K562 (cell line): Measurements from ENCODE around the gene UBE2V1. TPM values are rescaled to one million over a fixed set of nuclear protein-coding genes. Genes with fewer than 3 reads are reported as not detected.

ENCODE experiments used
- ATAC-seq: fragments of 200-7000 bp; cut with Tn5 transposase; 3 replicates; pipeline ENCODE4 v1.9.1; 2020; ENCODE audit warnings: moderate library complexity
- BruUV-seq: library from RNA; stranded (reverse); fragments of 400-500 nt; replicated peaks from 2 replicates; lab custom pipeline; 2021; lab: Mats Ljungman, UMichigan
- CTCF ChIA-PET: fragments of 300-600 bp; formaldehyde crosslinking; extraction: SDS; loops from one replicate; lab custom pipeline; 2021; ENCODE audit warnings: low intra/inter-chr PET ratio; lab: Yijun Ruan, JAX
- POLR2A ChIA-PET: fragments of 300-600, 350-650 bp; sonication (Branson Sonifier 250); formaldehyde crosslinking; extraction: SDS; loops from one replicate; lab custom pipeline; 2021; ENCODE audit warnings: antibody characterized with exemption, inconsistent platforms; lab: Yijun Ruan, JAX
- DNase-seq, 4 experiments: peaks; one replicate each; pipeline versions ENCODE4 v3.0.0 to v3.0.0-alpha.2; 2011 to 2018; ENCODE audit warnings: low spot score in 3 of 4, mixed read lengths in 3 of 4; ENCODE audit errors: extremely low read depth in 1 of 4
- FAIRE-seq: peaks from 2 replicates; lab custom pipeline; 2011; peaks lifted over from hg19 to GRCh38; lab: Jason Lieb, UNC
- H2AFZ ChIP-seq: 2 replicates; pipeline ENCODE4 v1.6.0; 2011; ENCODE audit warnings: low read depth, low read length, control low read depth, inconsistent platforms
- H3K27ac ChIP-seq: fragments of 200-600 bp; 3 replicates; pipeline ENCODE4 v1.8.0; 2011; ENCODE audit warnings: low read depth, mild to moderate bottlenecking, control low read depth, inconsistent platforms, low read length, moderate library complexity, mixed read lengths; ENCODE audit errors: extremely low read depth
- H3K27me3 ChIP-seq, 2 experiments: fragments of 300-600 bp in 1 of 2; 2 replicates in 1 of 2; 3 replicates in 1 of 2; pipeline versions ENCODE4 v1.6.0 to v1.8.0; 2011; ENCODE audit warnings: inconsistent platforms in 2 of 2, low read length in 2 of 2, mild to moderate bottlenecking in 1 of 2, mixed read lengths in 1 of 2, moderate library complexity in 1 of 2; ENCODE audit not compliant: control insufficient read depth in 2 of 2, insufficient read depth in 2 of 2
- H3K36me3 ChIP-seq: fragments of 300-600 bp; 3 replicates; pipeline ENCODE4 v1.8.0; 2011; ENCODE audit warnings: mild to moderate bottlenecking, low read length, inconsistent platforms; ENCODE audit not compliant: control insufficient read depth, insufficient read depth
- H3K4me1 ChIP-seq, 2 experiments: fragments of 200-600 bp in 1 of 2; replicated peaks in 1 of 2; 2 replicates in 1 of 2; 3 replicates in 1 of 2; pipeline versions ENCODE4 v1.5.1 to v1.8.0; 2011; ENCODE audit warnings: inconsistent platforms in 2 of 2, low read length in 2 of 2, mild to moderate bottlenecking in 1 of 2, mixed read lengths in 1 of 2, moderate library complexity in 1 of 2; ENCODE audit not compliant: control insufficient read depth in 2 of 2, insufficient read depth in 2 of 2
- H3K4me2 ChIP-seq: 2 replicates; pipeline ENCODE4 v1.6.1; 2011; ENCODE audit warnings: low read length, control low read depth, inconsistent platforms, mixed read lengths; ENCODE audit not compliant: insufficient read depth
- H3K4me3 ChIP-seq: fragments of 200-600 bp; sonication (generic), shearing (Covaris generic); 2 replicates; pipeline ENCODE4 v1.5.1; 2016; ENCODE audit warnings: control low read depth, inconsistent platforms
- H3K79me2 ChIP-seq: fragments of 200-600 bp; 3 replicates; pipeline ENCODE4 v1.8.0; 2011; ENCODE audit warnings: low read length, inconsistent platforms; ENCODE audit not compliant: control insufficient read depth, insufficient read depth
- H3K9ac ChIP-seq, 2 experiments: 2 replicates each; pipeline versions ENCODE4 v1.6.0 to v1.6.1; 2011; ENCODE audit warnings: low read depth in 2 of 2, low read length in 2 of 2, control low read depth in 1 of 2, inconsistent platforms in 1 of 2, mild to moderate bottlenecking in 1 of 2, mixed read lengths in 1 of 2; ENCODE audit not compliant: insufficient read depth in 1 of 2
- H3K9me1 ChIP-seq: one replicate; pipeline ENCODE4 v1.6.0; 2011; ENCODE audit warnings: inconsistent platforms, mild to moderate bottlenecking, low read length, moderate library complexity; ENCODE audit not compliant: control insufficient read depth, insufficient read depth
- H3K9me3 ChIP-seq: replicated peaks from 2 replicates; pipeline ENCODE4 v1.5.1; 2011; ENCODE audit warnings: low read depth, low read length, inconsistent platforms; ENCODE audit not compliant: control insufficient read depth, insufficient read depth
- H4K20me1 ChIP-seq: replicated peaks from 2 replicates; pipeline ENCODE4 v1.6.1; 2011; ENCODE audit warnings: low read length, inconsistent platforms, mixed read lengths; ENCODE audit not compliant: control insufficient read depth, insufficient read depth
- CSDE1 ChIP-seq, 2 experiments: fragments of 450-650 bp; IDR thresholded peaks; 2 replicates each; pipeline ENCODE4 v1.6.1; 2016; ENCODE audit warnings: mild to moderate bottlenecking in 1 of 2
- ESRRB ChIP-seq: fragments of 250-450 bp; sonication (Bioruptor Pico); IDR thresholded peaks from 2 replicates; pipeline ENCODE4 v1.5.0; 2020; ENCODE audit warnings: mild to moderate bottlenecking, moderate library complexity, borderline replicate concordance
- MED1 ChIP-seq: sonication (generic); formaldehyde crosslinking; IDR thresholded peaks from 2 replicates; pipeline ENCODE4 v1.8.1; 2023; ENCODE audit warnings: missing genetic modification reagents, borderline replicate concordance
- MLLT1 ChIP-seq, 2 experiments: fragments of 450-650 bp; IDR thresholded peaks; 2 replicates each; pipeline ENCODE4 v1.6.1; 2016
- XRCC3 ChIP-seq: fragments of 450-650 bp; IDR thresholded peaks from 2 replicates; pipeline ENCODE4 v1.6.1; 2017; ENCODE audit warnings: mild to moderate bottlenecking, moderate library complexity
- WGBS: fragments of 100-300 bp; shearing (Covaris generic); methylation state at CpG from one replicate; pipeline ENCODE4 v1.1.6; 2016; ENCODE audit warnings: low coverage, mixed read lengths; ENCODE audit not compliant: insufficient coverage; ENCODE audit errors: missing lambda C conversion rate; 5-methylcytosine and 5-hydroxymethylcytosine counted together
- in situ Hi-C: fragments of 300-500 bp; cut with MboI; formaldehyde crosslinking; loops from 4 replicates; pipeline ENCODE4 v1.15.0; 2018; ENCODE audit warnings: inconsistent platforms, mixed read lengths
- intact Hi-C: fragments of 100-400 bp; cut with micrococcal nuclease; formaldehyde crosslinking; loops from 2 replicates; pipeline ENCODE4 v1.14.2; 2022
- polyA plus RNA-seq, 8 experiments: library from polyadenylated mRNA; depleted of rRNA in 4 of 8; stranded (reverse) in 5 of 8; unstranded in 3 of 8; fragments of >200 nt; fragmentation: Nextera tagmentation in 2 of 8; fragmentation: Illumina TruSeq in 1 of 8; extraction: Ambion mirVana in 2 of 8; extraction: Trizol in 1 of 8; gene quantifications; 2 replicates each; pipeline versions ENCODE4 v1.2.1 to v1.2.3, GENCODE V29; 2011 to 2014; ENCODE audit warnings: inconsistent platforms in 1 of 8, missing spikeins in 1 of 8
- total RNA-seq, 7 experiments: library from RNA; depleted of rRNA in 6 of 7; stranded (reverse); fragments of >200 nt in 6 of 7; fragmentation: Illumina TruSeq in 2 of 7; extraction: Trizol in 2 of 7; gene quantifications; 2 replicates each; pipeline versions ENCODE4 v1.2.1 to v1.2.3, GENCODE V29; 2011 to 2021; ENCODE audit warnings: low replicate concordance in 1 of 7

UBE2V1 gene
- total and polyA plus RNA-seq, 9 of the 15 experiments (the other 6 are each of a cell fraction or from before 2014, with no cell fraction given) = 93.0 to 357 (median 119) TPM

GRCh38 chr20:50133041-50133440, 20.1 kb upstream of the UBE2V1 start:
- peaks cover 8% of the 10 kb centered on the region; the same call in 2 of the 3 replicates for H3K79me2 ChIP-seq
- H3K27ac ChIP-seq = no peak overlapping the region
- in situ Hi-C loops = no loop called here
- FAIRE-seq (no peak), ATAC-seq (no peak), DNase-seq (no peak)
- ChIA-PET POLR2A (interaction anchor here (3.0 to 4.0 kb wide), 2 partner anchors 11 to 17 kb away, joined by 12 to 24 read pairs; no protein-coding TSS in a partner anchor), CTCF (no interaction called here)
- no peak overlapping the region for H2AFZ ChIP-seq
- BruUV-seq = no TSS peak
- H3K4me2 ChIP-seq = no peak overlapping the region
- peaks cover 1 to 23% of the 10 kb centered on the region in 2 experiments; a peak in 4 of 5 replicates for H3K4me1 ChIP-seq
- H3K9me3 ChIP-seq = no peaks in the 10 kb centered on the region
- TF ChIP-seq CSDE1 (IDR thresholded peaks at IDR 0.05) = no peak
- TF ChIP-seq XRCC3 = no peak
- no peak for TF ChIP-seq MLLT1 (IDR thresholded peaks at IDR 0.05)
- no peak for TF ChIP-seq MED1
- TF ChIP-seq ESRRB (CRISPR knock-in tag) = no peak
- no peaks in the 10 kb centered on the region for H3K27me3 ChIP-seq
- peaks cover 78% of the 10 kb centered on the region; the same call in 2 of the 3 replicates for H3K36me3 ChIP-seq
- intact Hi-C loops = no loop called here
- H4K20me1 ChIP-seq = no peaks in the 10 kb centered on the region; the same call in 1 of the 2 replicates
- H3K4me3 ChIP-seq = no peak overlapping the region
- 86% methylated on average over 6 of the region's 6 CpGs for WGBS
- H3K9ac ChIP-seq = peak overlapping the region in 1 of 2 experiments; percentile 20; a peak in 2 of 4 replicates
- H3K9me1 ChIP-seq = peaks cover 3% of the 10 kb centered on the region
